ENCODE results near the gene ECE1. TPM values are rescaled to one million over a fixed set of nuclear protein-coding genes. Genes with fewer than 3 reads are reported as not detected.

ECE1 gene
- polyA plus RNA-seq, 3 donors: 10.6 to 42.4 (median 23.3) TPM

- H3K27ac Mint-ChIP-seq: no peak overlapping the region
- H3K27me3 Mint-ChIP-seq (ENCODE audit: low read depth in 3 of 3): peaks cover 12 to 27% (median 16%) of the 10 kb centered on the region in 3 donors
- Histone ChIP-seq H3K4me1 (ENCODE audit: control insufficient read depth in 1 of 2, insufficient read depth in 2 of 2, low read length in 2 of 2) (no peaks in the 10 kb centered on the region), H4K20me1 (ENCODE audit: insufficient read depth, low read length) (peaks cover 30% of the 10 kb centered on the region), H3K27ac (ENCODE audit: low read depth in 1 of 2, low read length in 2 of 2) (no peak overlapping the region), H3K79me2 (ENCODE audit: insufficient read depth, low read length) (no peaks in the 10 kb centered on the region), H3K9me3 (replicated peaks in 1 of 2; ENCODE audit: control insufficient read depth in 1 of 2, insufficient read depth in 1 of 2, low read length in 2 of 2) (no peaks in the 10 kb centered on the region), H3K36me3 (replicated peaks in 1 of 2; ENCODE audit: control insufficient read depth in 1 of 2, insufficient read depth in 2 of 2, low read length in 2 of 2) (peaks cover 34 to 80% of the 10 kb centered on the region in 2 donors), H3K4me2 (replicated peaks; ENCODE audit: extremely low read depth, low read length, poor library complexity, severe bottlenecking) (no peak overlapping the region), H3K9ac (ENCODE audit: insufficient read depth, low read length, poor library complexity, severe bottlenecking) (no peak overlapping the region), H3K27me3 (ENCODE audit: control insufficient read depth in 2 of 2, insufficient read depth in 2 of 2, low read length in 2 of 2) (no peaks in the 10 kb centered on the region), H2AFZ (ENCODE audit: insufficient read depth, low read depth, low read length, poor library complexity, severe bottlenecking) (no peak overlapping the region), H3K4me3 (replicated peaks in 1 of 3; ENCODE audit: low read depth in 2 of 3, low read length in 3 of 3) (no peak overlapping the region)
- H3K4me1 Mint-ChIP-seq: no peaks in the 10 kb centered on the region
- no peaks in the 10 kb centered on the region for H3K9me3 Mint-ChIP-seq
- intact Hi-C loops (cut with micrococcal nuclease): no loop called here
- peaks cover 86 to 96% of the 10 kb centered on the region in 2 donors for H3K36me3 Mint-ChIP-seq
- TF ChIP-seq CTCF (IDR thresholded peaks at IDR 0.05): no peak
- no peak overlapping the region for H3K4me3 Mint-ChIP-seq
- DNase-seq: no peak
- WGBS (ENCODE audit: insufficient coverage): 85% methylated on average over 7 of the region's 12 CpGs
Measured at GRCh38 chr1:21237446-21238088, 52.7 kb downstream of the ECE1 start.

- Histone ChIP-seq H3K9ac (ENCODE audit: insufficient read depth, low read length, poor library complexity, severe bottlenecking) (no peak overlapping the region), H3K4me3 (replicated peaks in 1 of 3; ENCODE audit: low read depth in 2 of 3, low read length in 3 of 3) (no peak overlapping the region)
Measured at GRCh38 chr1:21236178-21236577, 54.1 kb downstream of the ECE1 start.

More at GRCh38 chr1:21236178-21236577, 54.1 kb downstream of the ECE1 start:
- Histone ChIP-seq H3K4me2 (replicated peaks; ENCODE audit: extremely low read depth, low read length, poor library complexity, severe bottlenecking) (no peak overlapping the region), H3K9me3 (replicated peaks in 1 of 2; ENCODE audit: control insufficient read depth in 1 of 2, insufficient read depth in 1 of 2, low read length in 2 of 2) (no peaks in the 10 kb centered on the region), H2AFZ (ENCODE audit: insufficient read depth, low read depth, low read length, poor library complexity, severe bottlenecking) (no peak overlapping the region), H3K4me1 (ENCODE audit: control insufficient read depth in 1 of 2, insufficient read depth in 2 of 2, low read length in 2 of 2) (no peaks in the 10 kb centered on the region), H3K27ac (ENCODE audit: low read depth in 1 of 2, low read length in 2 of 2) (no peak overlapping the region), H4K20me1 (ENCODE audit: insufficient read depth, low read length) (peaks cover 28% of the 10 kb centered on the region), H3K36me3 (replicated peaks in 1 of 2; ENCODE audit: control insufficient read depth in 1 of 2, insufficient read depth in 2 of 2, low read length in 2 of 2) (peaks cover 39 to 76% of the 10 kb centered on the region in 2 donors), H3K79me2 (ENCODE audit: insufficient read depth, low read length) (no peaks in the 10 kb centered on the region), H3K27me3 (ENCODE audit: control insufficient read depth in 2 of 2, insufficient read depth in 2 of 2, low read length in 2 of 2) (no peaks in the 10 kb centered on the region)
- no peak for TF ChIP-seq CTCF (IDR thresholded peaks at IDR 0.05)
- no peak overlapping the region for H3K27ac Mint-ChIP-seq
- peaks cover 84 to 96% of the 10 kb centered on the region in 2 donors for H3K36me3 Mint-ChIP-seq
- 97% methylated on average over 16 of the region's 25 CpGs for WGBS (ENCODE audit: insufficient coverage)
- intact Hi-C loops (cut with micrococcal nuclease): no loop called here
- H3K4me1 Mint-ChIP-seq: no peaks in the 10 kb centered on the region
- H3K27me3 Mint-ChIP-seq (ENCODE audit: low read depth in 3 of 3): peaks cover 12 to 30% (median 20%) of the 10 kb centered on the region in 3 donors
- no peak overlapping the region for H3K4me3 Mint-ChIP-seq
- DNase-seq: no peak
- H3K9me3 Mint-ChIP-seq: no peaks in the 10 kb centered on the region
